GM18526 (cell line): Measurements from ENCODE around the gene TUSC2.

Experiments
- POLR2A ChIP-seq: IDR thresholded peaks from 3 replicates; pipeline ENCODE4 v1.6.1; 2011; ENCODE audit not compliant: insufficient read length; ENCODE audit errors: extremely low read depth

Gene TUSC2

GRCh38 chr3:50325497-50326181 lies 2.4 kb downstream of the TUSC2 start:
- TF ChIP-seq POLR2A = no peak

- TF ChIP-seq POLR2A = no peak
Observed at GRCh38 chr3:50325113-50325480, 2.9 kb downstream of the TUSC2 start.

GRCh38 chr3:50324351-50325112 lies 3.5 kb downstream of the TUSC2 start:
- TF ChIP-seq POLR2A = no peak

GRCh38 chr3:50323614-50324199 lies 4.3 kb downstream of the TUSC2 start:
- no peak for TF ChIP-seq POLR2A

GRCh38 chr3:50323092-50323600 lies 4.9 kb downstream of the TUSC2 start:
- no peak for TF ChIP-seq POLR2A

- TF ChIP-seq POLR2A = no peak
Observed at GRCh38 chr3:50322386-50323091, 5.5 kb downstream of the TUSC2 start, which contains the start of gene HYAL2. HYAL2 (minus strand) TSS chr3:50322745; CDS start chr3:50320489, 2,256 bp downstream.

GRCh38 chr3:50322115-50322385 lies 6.0 kb downstream of the TUSC2 start:
- no peak for TF ChIP-seq POLR2A

- TF ChIP-seq POLR2A = peak; percentile 66
Observed at GRCh38 chr3:50321336-50322114, 6.5 kb downstream of the TUSC2 start.

GRCh38 chr3:50320853-50321335 lies 7.1 kb downstream of the TUSC2 start:
- TF ChIP-seq POLR2A = no peak

- TF ChIP-seq POLR2A = no peak
Observed at GRCh38 chr3:50319894-50320625, 8.0 kb downstream of the TUSC2 start.

- no peak for TF ChIP-seq POLR2A
Observed at GRCh38 chr3:50319181-50319893, 8.7 kb downstream of the TUSC2 start.

- TF ChIP-seq POLR2A = no peak
Observed at GRCh38 chr3:50318615-50319014, 9.4 kb downstream of the TUSC2 start.

GRCh38 chr3:50318163-50318562 lies 9.9 kb downstream of the TUSC2 start:
- no peak for TF ChIP-seq POLR2A

GRCh38 chr3:50317300-50317699 lies 10.7 kb downstream of the TUSC2 start:
- no peak for TF ChIP-seq POLR2A
